Keratinocyte (primary cell): Measurements from ENCODE around the gene GABARAPL1.

Source experiments
- EZH2 ChIP-seq: IDR thresholded peaks from one replicate; pipeline ENCODE4 v1.6.1; 2012; ENCODE audit warnings: inconsistent platforms, mild to moderate bottlenecking, low read length, moderate library complexity
- TF ChIP-seq, protein P1 (sequence below), 3 experiments: IDR thresholded peaks in 1 of 3; conservative IDR thresholded peaks in 1 of 3; optimal IDR thresholded peaks in 1 of 3; 2 replicates in 2 of 3; 3 replicates in 1 of 3; pipeline versions ENCODE3 to v1.5.1; 2011; ENCODE audit warnings: low read length in 3 of 3, mild to moderate bottlenecking in 3 of 3, moderate library complexity in 2 of 3, control low read depth in 1 of 3, inconsistent platforms in 1 of 3; ENCODE audit not compliant: insufficient read depth in 2 of 3; ENCODE audit errors: extremely low read depth in 1 of 3

DNA sequence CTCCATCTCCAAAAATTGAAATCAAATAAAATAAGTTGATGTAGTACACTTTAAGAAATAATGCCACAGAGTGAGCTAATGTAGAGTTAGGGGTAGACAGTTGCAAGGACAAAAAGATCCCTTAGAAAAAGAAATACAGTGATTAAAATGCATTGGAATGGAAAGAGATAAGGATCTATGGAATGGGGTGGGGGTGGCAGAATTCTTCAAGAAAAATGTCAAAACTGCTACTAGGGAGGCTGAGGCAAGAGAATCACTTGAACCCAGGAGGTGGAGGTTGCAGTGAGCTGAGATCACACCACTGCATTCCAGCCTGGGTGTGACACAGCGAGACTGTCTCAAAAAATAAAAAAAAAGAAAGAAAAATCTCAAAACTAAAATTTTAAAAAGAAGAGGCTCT, 47.3 kb upstream of the GABARAPL1 start:
- TF ChIP-seq, protein P1, sequence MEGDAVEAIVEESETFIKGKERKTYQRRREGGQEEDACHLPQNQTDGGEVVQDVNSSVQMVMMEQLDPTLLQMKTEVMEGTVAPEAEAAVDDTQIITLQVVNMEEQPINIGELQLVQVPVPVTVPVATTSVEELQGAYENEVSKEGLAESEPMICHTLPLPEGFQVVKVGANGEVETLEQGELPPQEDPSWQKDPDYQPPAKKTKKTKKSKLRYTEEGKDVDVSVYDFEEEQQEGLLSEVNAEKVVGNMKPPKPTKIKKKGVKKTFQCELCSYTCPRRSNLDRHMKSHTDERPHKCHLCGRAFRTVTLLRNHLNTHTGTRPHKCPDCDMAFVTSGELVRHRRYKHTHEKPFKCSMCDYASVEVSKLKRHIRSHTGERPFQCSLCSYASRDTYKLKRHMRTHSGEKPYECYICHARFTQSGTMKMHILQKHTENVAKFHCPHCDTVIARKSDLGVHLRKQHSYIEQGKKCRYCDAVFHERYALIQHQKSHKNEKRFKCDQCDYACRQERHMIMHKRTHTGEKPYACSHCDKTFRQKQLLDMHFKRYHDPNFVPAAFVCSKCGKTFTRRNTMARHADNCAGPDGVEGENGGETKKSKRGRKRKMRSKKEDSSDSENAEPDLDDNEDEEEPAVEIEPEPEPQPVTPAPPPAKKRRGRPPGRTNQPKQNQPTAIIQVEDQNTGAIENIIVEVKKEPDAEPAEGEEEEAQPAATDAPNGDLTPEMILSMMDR (optimal IDR thresholded peaks at IDR 0.05 in 1 of 3, IDR thresholded peaks at IDR 0.05 in 1 of 3, conservative IDR thresholded peaks at IDR 0.05 in 1 of 3; ENCODE audit: extremely low read depth in 1 of 3, insufficient read depth in 2 of 3, low read length in 3 of 3): no peak
- no peak for TF ChIP-seq EZH2
